Measurements from ENCODE around the gene CEP57L1. TPM values are rescaled to one million over a fixed set of nuclear protein-coding genes. Genes with fewer than 3 reads are reported as not detected.

The CEP57L1 gene
- total RNA-seq, 1 experiment from 2014 or later: 8.4 TPM

DNA sequence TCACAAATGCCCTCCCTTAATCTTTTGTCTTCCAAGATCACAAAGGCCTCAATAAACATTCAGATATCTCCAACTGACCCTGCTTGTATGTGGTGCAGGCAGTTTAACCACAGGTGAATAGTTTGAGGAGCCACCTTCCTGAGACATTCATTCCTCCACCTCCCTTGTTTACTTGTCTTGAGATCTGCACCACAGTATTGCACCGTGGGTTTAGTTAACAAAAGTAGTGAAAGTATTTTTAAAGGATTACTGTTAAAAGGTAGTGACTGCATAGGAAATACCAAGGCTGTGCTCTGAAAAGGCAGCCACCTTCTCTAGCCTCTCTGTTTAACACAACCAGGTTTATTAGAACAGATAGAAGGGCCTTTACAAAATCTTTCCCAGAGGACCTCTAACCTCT is 47.1 kb upstream of the CEP57L1 start:
- Histone ChIP-seq H3K56ac (ENCODE audit: insufficient read length, low read depth, low read length) (no peak overlapping the region), H3K4me1 (ENCODE audit: insufficient read depth, low read length) (no peaks in the 10 kb centered on the region; the same call in 1 of the 2 replicates), H4K8ac (replicated peaks; ENCODE audit: insufficient read length, low read depth, low read length) (no peak overlapping the region), H3K18ac (ENCODE audit: insufficient read length, low read depth, low read length) (no peak overlapping the region), H2BK12ac (ENCODE audit: insufficient read length, low read depth, low read length) (no peak overlapping the region), H2BK5ac (ENCODE audit: insufficient read length, low read length) (no peak overlapping the region), H3K23ac (ENCODE audit: insufficient read length, low read depth, low read length) (no peak overlapping the region), H3K27ac (ENCODE audit: insufficient read length, low read depth, low read length) (no peak overlapping the region), H2BK15ac (ENCODE audit: low read depth, low read length) (no peak overlapping the region), H3K23me2 (ENCODE audit: insufficient read length, low read depth, low read length, poor library complexity, severe bottlenecking) (no peaks in the 10 kb centered on the region), H2AFZ (ENCODE audit: low read length) (no peak overlapping the region), H3K9me3 (ENCODE audit: control insufficient read depth, low read depth, low read length) (no peaks in the 10 kb centered on the region), H3K14ac (ENCODE audit: insufficient read depth, low read length) (no peak overlapping the region), H3K79me1 (ENCODE audit: insufficient read depth, low read depth, low read length, poor library complexity, severe bottlenecking) (no peaks in the 10 kb centered on the region), H3K27me3 (ENCODE audit: insufficient read depth, low read length) (no peaks in the 10 kb centered on the region), H3T11ph (ENCODE audit: low read length) (no peak overlapping the region), H3K4me2 (ENCODE audit: insufficient read depth, insufficient read length, low read length) (no peak overlapping the region), H4K5ac (ENCODE audit: insufficient read length, low read depth, low read length) (no peak overlapping the region), H2BK20ac (ENCODE audit: low read depth, low read length, poor library complexity, severe bottlenecking) (no peak overlapping the region), H3K4ac (ENCODE audit: low read depth, low read length) (no peak overlapping the region), H4K91ac (ENCODE audit: insufficient read length, low read depth, low read length) (no peak overlapping the region), H3K9ac (ENCODE audit: extremely low read depth, insufficient read length, low read length) (no peak overlapping the region), H2BK120ac (ENCODE audit: low read depth, low read length, poor library complexity, severe bottlenecking) (no peak overlapping the region), H4K20me1 (ENCODE audit: control insufficient read depth, insufficient read depth, insufficient read length) (no peaks in the 10 kb centered on the region), H2AK5ac (ENCODE audit: insufficient read length, low read length) (no peak overlapping the region), H3K79me2 (ENCODE audit: insufficient read depth, low read length) (no peaks in the 10 kb centered on the region)
- WGBS (ENCODE audit: extremely low coverage, insufficient read length, low lambda C conversion rate): no CpG with 5 or more reads among the region's 1 CpG
- TF ChIP-seq, protein P1, sequence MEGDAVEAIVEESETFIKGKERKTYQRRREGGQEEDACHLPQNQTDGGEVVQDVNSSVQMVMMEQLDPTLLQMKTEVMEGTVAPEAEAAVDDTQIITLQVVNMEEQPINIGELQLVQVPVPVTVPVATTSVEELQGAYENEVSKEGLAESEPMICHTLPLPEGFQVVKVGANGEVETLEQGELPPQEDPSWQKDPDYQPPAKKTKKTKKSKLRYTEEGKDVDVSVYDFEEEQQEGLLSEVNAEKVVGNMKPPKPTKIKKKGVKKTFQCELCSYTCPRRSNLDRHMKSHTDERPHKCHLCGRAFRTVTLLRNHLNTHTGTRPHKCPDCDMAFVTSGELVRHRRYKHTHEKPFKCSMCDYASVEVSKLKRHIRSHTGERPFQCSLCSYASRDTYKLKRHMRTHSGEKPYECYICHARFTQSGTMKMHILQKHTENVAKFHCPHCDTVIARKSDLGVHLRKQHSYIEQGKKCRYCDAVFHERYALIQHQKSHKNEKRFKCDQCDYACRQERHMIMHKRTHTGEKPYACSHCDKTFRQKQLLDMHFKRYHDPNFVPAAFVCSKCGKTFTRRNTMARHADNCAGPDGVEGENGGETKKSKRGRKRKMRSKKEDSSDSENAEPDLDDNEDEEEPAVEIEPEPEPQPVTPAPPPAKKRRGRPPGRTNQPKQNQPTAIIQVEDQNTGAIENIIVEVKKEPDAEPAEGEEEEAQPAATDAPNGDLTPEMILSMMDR (conservative IDR thresholded peaks at IDR 0.05): no peak
- no peak for DNase-seq
- no peaks in the 10 kb centered on the region for H3K27me3 Mint-ChIP-seq (ENCODE audit: low read depth)
- peaks cover 13 to 17% of the 10 kb centered on the region in 2 experiments for H3K4me1 Mint-ChIP-seq
- H3K9me3 Mint-ChIP-seq: peaks cover 18 to 23% of the 10 kb centered on the region in 2 experiments
- H3K36me3 Mint-ChIP-seq (ENCODE audit: insufficient read depth in 1 of 3, low read depth in 3 of 3): peaks cover 6 to 22% (median 15%) of the 10 kb centered on the region in 3 experiments; a peak in 6 of 7 replicates
- peak overlapping the region in 1 of 3 experiments; percentile 54; a peak in 1 of 7 replicates for H3K27ac Mint-ChIP-seq
- H3K4me3 Mint-ChIP-seq: no peak overlapping the region
